Fibroblast of lung (primary cell): ENCODE data around the gene GOLM1. TPM values are rescaled to one million over a fixed set of nuclear protein-coding genes. Genes with fewer than 3 reads are reported as not detected.
"Not testable (repeated sequence)": the region's sequence is repeated elsewhere in the genome, so short reads cannot be mapped to it uniquely, and the experiment has no call there.

ENCODE experiments used
- DNase-seq, 2 donors: peaks; one replicate each; pipeline versions ENCODE4 v3.0.0 to v3.0.0-alpha.2; 2010; ENCODE audit warnings: low read depth in 2 of 2
- H2AFZ ChIP-seq: 2 replicates; pipeline ENCODE4 v1.5.1; 2012; ENCODE audit warnings: low read length, control low read depth, inconsistent platforms
- H3K27ac ChIP-seq: 2 replicates; pipeline ENCODE4 v1.5.1; 2011; ENCODE audit warnings: low read length, control low read depth; ENCODE audit not compliant: insufficient read depth
- H3K27me3 ChIP-seq: 2 replicates; pipeline ENCODE4 v1.5.1; 2011; ENCODE audit warnings: mild to moderate bottlenecking, low read length; ENCODE audit not compliant: control insufficient read depth, insufficient read depth
- H3K36me3 ChIP-seq: 2 replicates; pipeline ENCODE4 v1.5.1; 2011; ENCODE audit warnings: low read length; ENCODE audit not compliant: control insufficient read depth, insufficient read depth
- H3K4me1 ChIP-seq: 2 replicates; pipeline ENCODE4 v1.5.1; 2011; ENCODE audit warnings: low read length; ENCODE audit not compliant: control insufficient read depth, insufficient read depth; ENCODE audit errors: extremely low read depth
- H3K4me2 ChIP-seq: 2 replicates; pipeline ENCODE4 v1.5.1; 2011; ENCODE audit warnings: low read length, control low read depth; ENCODE audit not compliant: insufficient read depth; ENCODE audit errors: extremely low read depth
- H3K4me3 ChIP-seq, 4 experiments: fragments of 200-600 bp in 1 of 4; sonication (generic) in 1 of 4; replicated peaks in 1 of 4; 2 replicates each; pipeline ENCODE4 v1.5.1; 2011 to 2016; ENCODE audit warnings: low read length in 4 of 4, low read depth in 3 of 4, mild to moderate bottlenecking in 3 of 4, control low read depth in 2 of 4, inconsistent platforms in 1 of 4, mixed read lengths in 1 of 4; ENCODE audit not compliant: insufficient read depth in 1 of 4; ENCODE audit errors: control extremely low read depth in 1 of 4
- H3K79me2 ChIP-seq: 2 replicates; pipeline ENCODE4 v1.5.1; 2012; ENCODE audit warnings: mild to moderate bottlenecking, low read length, inconsistent platforms; ENCODE audit not compliant: control insufficient read depth, insufficient read depth
- H3K9ac ChIP-seq: 2 replicates; pipeline ENCODE4 v1.5.1; 2011; ENCODE audit warnings: mild to moderate bottlenecking, low read length, control low read depth; ENCODE audit not compliant: insufficient read depth
- H3K9me3 ChIP-seq: 2 replicates; pipeline ENCODE4 v1.5.1; 2012; ENCODE audit warnings: low read depth, low read length; ENCODE audit not compliant: control insufficient read depth, insufficient read depth
- H4K20me1 ChIP-seq: 2 replicates; pipeline ENCODE4 v1.5.1; 2011; ENCODE audit warnings: low read length; ENCODE audit not compliant: control insufficient read depth, insufficient read depth; ENCODE audit errors: extremely low read depth
- EZH2 ChIP-seq: IDR thresholded peaks from 2 replicates; pipeline ENCODE4 v1.5.1; 2012; ENCODE audit warnings: low read length, control low read depth, mild to moderate bottlenecking; ENCODE audit errors: missing control alignments
- polyA minus RNA-seq: library from RNA; depleted of rRNA, polyadenylated mRNA; stranded (reverse); fragments of >200 nt; gene quantifications from 2 replicates; pipeline ENCODE4 v1.2.3, GENCODE V29; 2011; ENCODE audit warnings: low replicate concordance
- polyA plus RNA-seq, 2 donors: library from polyadenylated mRNA; depleted of rRNA in 1 of 2; stranded (reverse) in 1 of 2; unstranded in 1 of 2; fragments of >200 nt; gene quantifications; 2 replicates each; pipeline ENCODE4 v1.2.1, GENCODE V29; 2011 to 2012; ENCODE audit warnings: missing spikeins in 1 of 2
- total RNA-seq: library from RNA; depleted of rRNA; stranded (reverse); fragments of >200 nt; gene quantifications from 2 replicates; pipeline ENCODE4 v1.2.1, GENCODE V29; 2014
- TF ChIP-seq, protein P1 (sequence below), 2 donors: IDR thresholded peaks in 1 of 2; conservative IDR thresholded peaks in 1 of 2; 1 replicate in 1 of 2; 2 replicates in 1 of 2; pipeline ENCODE4 v1.5.1; 2011 to 2012; ENCODE audit warnings: low read length in 2 of 2, control low read depth in 1 of 2, inconsistent platforms in 1 of 2, low read depth in 1 of 2, mild to moderate bottlenecking in 1 of 2

The GOLM1 gene, protein sequence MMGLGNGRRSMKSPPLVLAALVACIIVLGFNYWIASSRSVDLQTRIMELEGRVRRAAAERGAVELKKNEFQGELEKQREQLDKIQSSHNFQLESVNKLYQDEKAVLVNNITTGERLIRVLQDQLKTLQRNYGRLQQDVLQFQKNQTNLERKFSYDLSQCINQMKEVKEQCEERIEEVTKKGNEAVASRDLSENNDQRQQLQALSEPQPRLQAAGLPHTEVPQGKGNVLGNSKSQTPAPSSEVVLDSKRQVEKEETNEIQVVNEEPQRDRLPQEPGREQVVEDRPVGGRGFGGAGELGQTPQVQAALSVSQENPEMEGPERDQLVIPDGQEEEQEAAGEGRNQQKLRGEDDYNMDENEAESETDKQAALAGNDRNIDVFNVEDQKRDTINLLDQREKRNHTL
- total RNA-seq (46.7 and 67.3 TPM in 2 replicates), polyA plus RNA-seq (49.4 and 64.0 TPM in 2 replicates), polyA minus RNA-seq (14.4 and 15.9 TPM in 2 replicates)
- 43.2 and 57.5 TPM in 2 replicates for polyA plus RNA-seq (2012)

DNA sequence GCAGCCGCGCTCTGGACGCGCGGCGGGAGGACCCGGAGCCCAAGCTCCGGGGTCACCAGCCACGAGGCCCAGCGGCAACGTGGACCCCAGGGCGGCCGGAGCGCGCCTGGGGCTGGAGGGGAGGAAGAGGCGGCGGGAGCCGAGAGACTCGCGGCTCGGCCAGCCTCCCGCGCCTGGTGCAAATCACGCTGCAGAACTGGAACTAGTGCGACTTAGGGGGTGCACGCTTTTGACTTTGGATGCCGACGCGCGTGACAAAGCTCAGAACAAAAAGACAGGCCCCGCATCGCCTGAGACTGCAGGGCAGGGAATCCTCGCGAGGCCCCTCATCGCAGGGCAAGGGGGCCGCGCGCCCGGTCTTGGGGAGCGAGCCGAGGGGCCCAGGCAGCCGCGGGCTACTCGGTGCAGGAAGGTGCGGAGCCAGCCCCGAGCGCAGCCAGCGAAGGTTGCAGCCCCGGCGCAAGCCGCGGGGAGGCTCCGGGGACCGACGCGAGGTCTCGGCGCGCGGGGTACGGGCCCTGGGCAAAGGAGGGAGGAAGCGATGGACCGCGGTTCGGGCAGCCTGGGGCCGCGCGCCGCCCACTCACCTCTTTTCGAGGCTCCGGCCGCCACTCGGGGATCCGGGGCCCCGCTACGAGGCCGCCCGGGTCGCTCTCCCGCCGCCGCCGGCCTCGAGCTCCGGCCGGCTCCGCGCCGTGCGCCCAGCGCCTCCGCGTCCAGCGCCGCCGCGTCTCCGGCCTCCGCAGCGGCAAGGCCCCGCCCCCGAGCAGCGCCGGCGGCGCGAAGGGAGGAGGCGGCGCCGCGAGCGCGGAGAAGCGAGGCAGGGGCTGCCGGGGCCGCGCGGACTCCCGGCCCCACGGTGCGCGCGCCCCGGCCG, at the start of gene GOLM1:
Gene GOLM1, minus strand, starts transcription at position 735 of the 877 bp plus-strand sequence. CDS start 20,238 bp downstream, outside the sequence.
- Histone ChIP-seq H2AFZ (peak within 1 kb of the TSS; percentile 80), H3K27ac (peak within 1 kb of the TSS; percentile 54), H3K9me3 (no peaks in the 10 kb centered on the region), H3K27me3 (no peaks in the 10 kb centered on the region), H3K9ac (peak within 1 kb of the TSS; percentile 77), H4K20me1 (no peaks in the 10 kb centered on the region), H3K4me3 (peak within 1 kb of the TSS; percentile 71 to 88 (median 81)), H3K36me3 (no peaks in the 10 kb centered on the region), H3K4me1 (peaks cover 2% of the 10 kb centered on the region), H3K79me2 (peaks cover 4% of the 10 kb centered on the region), H3K4me2 (peak within 1 kb of the TSS; percentile 80)
- TF ChIP-seq, protein P1, sequence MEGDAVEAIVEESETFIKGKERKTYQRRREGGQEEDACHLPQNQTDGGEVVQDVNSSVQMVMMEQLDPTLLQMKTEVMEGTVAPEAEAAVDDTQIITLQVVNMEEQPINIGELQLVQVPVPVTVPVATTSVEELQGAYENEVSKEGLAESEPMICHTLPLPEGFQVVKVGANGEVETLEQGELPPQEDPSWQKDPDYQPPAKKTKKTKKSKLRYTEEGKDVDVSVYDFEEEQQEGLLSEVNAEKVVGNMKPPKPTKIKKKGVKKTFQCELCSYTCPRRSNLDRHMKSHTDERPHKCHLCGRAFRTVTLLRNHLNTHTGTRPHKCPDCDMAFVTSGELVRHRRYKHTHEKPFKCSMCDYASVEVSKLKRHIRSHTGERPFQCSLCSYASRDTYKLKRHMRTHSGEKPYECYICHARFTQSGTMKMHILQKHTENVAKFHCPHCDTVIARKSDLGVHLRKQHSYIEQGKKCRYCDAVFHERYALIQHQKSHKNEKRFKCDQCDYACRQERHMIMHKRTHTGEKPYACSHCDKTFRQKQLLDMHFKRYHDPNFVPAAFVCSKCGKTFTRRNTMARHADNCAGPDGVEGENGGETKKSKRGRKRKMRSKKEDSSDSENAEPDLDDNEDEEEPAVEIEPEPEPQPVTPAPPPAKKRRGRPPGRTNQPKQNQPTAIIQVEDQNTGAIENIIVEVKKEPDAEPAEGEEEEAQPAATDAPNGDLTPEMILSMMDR (conservative IDR thresholded peaks at IDR 0.05 in 1 of 2, IDR thresholded peaks at IDR 0.05 in 1 of 2; ENCODE audit: low read depth in 1 of 2, low read length in 2 of 2), result peak; percentile 5 to 10
- no peak for TF ChIP-seq EZH2
- DNase-seq, result peak; percentile 58 to 70

DNA sequence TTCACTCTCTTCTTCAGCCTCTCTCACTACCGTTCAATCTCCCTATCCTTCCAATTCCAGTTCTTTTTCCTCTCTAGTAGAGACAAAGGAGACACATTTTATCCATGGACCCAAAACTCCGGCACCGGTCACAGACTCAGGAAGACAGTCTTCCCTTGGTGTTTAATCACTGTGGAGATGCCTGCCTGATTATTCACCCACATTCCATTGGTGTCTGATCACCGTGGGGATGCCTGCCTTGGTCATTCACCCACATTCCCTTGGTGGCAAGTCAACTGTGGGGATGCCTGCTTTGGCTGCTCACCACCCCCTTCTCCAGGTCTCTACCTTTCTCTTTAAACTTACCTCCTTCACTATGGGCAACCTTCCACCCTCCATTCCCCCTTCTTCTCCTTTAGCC, 47.3 kb upstream of the GOLM1 start:
- not testable (repeated sequence) for H3K9me3 ChIP-seq

DNA sequence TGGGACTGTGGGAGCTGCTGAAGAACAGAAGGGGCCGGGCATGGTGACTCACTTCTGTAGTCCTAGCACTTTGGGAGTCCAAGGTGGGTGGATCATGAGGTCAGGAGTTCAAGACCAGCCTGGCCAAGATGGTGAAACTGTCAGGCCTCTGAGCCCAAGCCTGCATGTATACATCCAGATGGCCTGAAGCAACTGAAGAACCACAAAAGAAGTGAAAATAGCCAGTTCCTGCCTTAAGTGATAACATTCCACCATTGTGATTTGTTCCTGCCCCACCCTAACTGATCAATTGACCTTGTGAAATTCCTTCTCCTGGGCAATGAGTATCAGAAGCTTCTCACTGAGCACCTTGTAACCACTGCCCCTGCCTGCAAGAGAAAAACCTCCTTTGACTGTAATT, 46.6 kb upstream of the GOLM1 start:
- not testable (repeated sequence) for DNase-seq, H3K4me3 ChIP-seq, H3K79me2 ChIP-seq, H3K4me1 ChIP-seq, H4K20me1 ChIP-seq, H3K9ac ChIP-seq, H3K36me3 ChIP-seq, H3K27me3 ChIP-seq, H2AFZ ChIP-seq, H3K4me2 ChIP-seq, H3K9me3 ChIP-seq, H3K27ac ChIP-seq

More for the DNA sequence above, 47.3 kb upstream of the GOLM1 start:
- DNase-seq, result peak in 1 of 2 donors; percentile 54
- H3K9ac ChIP-seq, H4K20me1 ChIP-seq, H3K4me1 ChIP-seq, H3K36me3 ChIP-seq, H3K4me3 ChIP-seq, H3K4me2 ChIP-seq, H3K79me2 ChIP-seq, H3K27ac ChIP-seq, H3K27me3 ChIP-seq, H2AFZ ChIP-seq: not testable (repeated sequence)
